GM19193 (cell line): ENCODE data around the gene AIFM2.

Source experiments
- POLR2A ChIP-seq: IDR thresholded peaks from 4 replicates; pipeline ENCODE4 v1.6.1; 2011; ENCODE audit not compliant: insufficient read depth, insufficient read length; ENCODE audit errors: extremely low read depth

The AIFM2 gene

GRCh38 chr10:70118196-70118595, 14.4 kb downstream of the AIFM2 start:
- no peak for TF ChIP-seq POLR2A

GRCh38 chr10:70117646-70118045, 15.0 kb downstream of the AIFM2 start:
- no peak for TF ChIP-seq POLR2A

GRCh38 chr10:70115948-70116682, 16.5 kb downstream of the AIFM2 start:
- TF ChIP-seq POLR2A: no peak

- TF ChIP-seq POLR2A: no peak
Observed at GRCh38 chr10:70114902-70115301, 17.7 kb downstream of the AIFM2 start.

- no peak for TF ChIP-seq POLR2A
Observed at GRCh38 chr10:70112071-70112470, 20.6 kb downstream of the AIFM2 start.

GRCh38 chr10:70111496-70111895, 21.1 kb downstream of the AIFM2 start:
- no peak for TF ChIP-seq POLR2A

GRCh38 chr10:70109064-70109729, 23.4 kb downstream of the AIFM2 start:
- no peak for TF ChIP-seq POLR2A

- TF ChIP-seq POLR2A: no peak
Observed at GRCh38 chr10:70106958-70107791, 25.4 kb downstream of the AIFM2 start.

GRCh38 chr10:70101668-70102067, 31.0 kb downstream of the AIFM2 start:
- no peak for TF ChIP-seq POLR2A

- no peak for TF ChIP-seq POLR2A
Observed at GRCh38 chr10:70098271-70098670, 34.4 kb downstream of the AIFM2 start.

- TF ChIP-seq POLR2A: no peak
Observed at GRCh38 chr10:70097459-70097858, 35.2 kb downstream of the AIFM2 start.

GRCh38 chr10:70096705-70097420, 35.8 kb downstream of the AIFM2 start:
- TF ChIP-seq POLR2A: no peak

- TF ChIP-seq POLR2A: no peak
Observed at GRCh38 chr10:70096016-70096704, 36.5 kb downstream of the AIFM2 start.

GRCh38 chr10:70094250-70094649, 38.4 kb downstream of the AIFM2 start:
- TF ChIP-seq POLR2A: no peak
